Measurements from ENCODE around the gene PAM. TPM values are rescaled to one million over a fixed set of nuclear protein-coding genes. Genes with fewer than 3 reads are reported as not detected.

Gene PAM
- total and polyA plus RNA-seq, 2 of the 13 experiments (the other 11 are each of a cell fraction or from before 2014, with no cell fraction given) = 20.2 to 79.1 TPM

DNA sequence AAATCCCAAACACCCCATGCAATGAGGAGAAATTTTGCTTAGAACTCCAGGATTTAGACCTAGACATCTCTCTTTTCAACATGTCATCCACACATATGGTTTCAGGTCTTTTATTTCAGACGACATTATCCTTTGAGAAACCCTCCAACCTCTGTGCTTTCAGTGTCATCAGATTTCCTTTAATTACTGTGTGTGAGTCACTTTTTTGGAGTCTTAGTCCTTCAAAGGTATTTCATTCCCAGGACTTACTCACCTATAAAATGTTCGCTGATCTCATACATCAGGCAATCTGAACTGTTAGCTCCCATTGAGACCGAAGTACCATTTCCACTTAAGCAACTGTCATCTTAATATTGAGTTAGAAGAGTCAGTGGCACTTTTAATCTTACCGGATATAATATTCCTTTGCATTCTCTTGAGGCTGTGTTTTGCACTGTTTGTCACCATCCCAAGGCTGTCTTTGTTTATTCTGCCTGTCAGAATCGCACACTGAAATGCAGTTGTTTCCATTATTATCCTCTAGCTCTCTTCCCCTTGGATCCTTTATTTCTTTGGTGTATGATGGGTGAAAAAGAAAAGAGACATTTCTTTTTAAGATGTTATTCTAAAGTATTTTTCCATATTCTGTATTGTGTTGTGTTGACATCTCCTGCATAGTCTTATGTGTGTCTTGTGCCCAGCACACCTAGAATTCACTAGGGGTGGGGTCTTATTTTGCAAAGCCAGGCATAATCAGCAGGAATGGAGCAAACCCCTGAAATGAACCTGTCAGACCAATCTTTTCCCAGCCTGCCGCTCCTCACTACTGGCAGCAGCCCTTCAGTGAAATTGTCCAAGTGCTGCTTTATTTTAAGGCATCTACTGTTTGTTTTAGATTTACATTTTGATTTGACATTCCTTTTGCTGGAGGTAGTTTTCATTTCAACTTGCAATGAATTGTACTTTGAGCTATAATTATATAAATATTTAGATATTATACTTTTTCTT, 155.4 kb downstream of the PAM start:
- no peaks in the 10 kb centered on the region for H3K79me2 ChIP-seq (ENCODE audit: insufficient read depth, low read length)
- H3K4me3 ChIP-seq (replicated peaks in 1 of 3; ENCODE audit: insufficient read depth in 1 of 3, low read depth in 2 of 3, low read length in 3 of 3) = no peak overlapping the region
- H3K4me2 ChIP-seq (ENCODE audit: low read depth, low read length) = no peak overlapping the region
- no peaks in the 10 kb centered on the region for H3K4me1 ChIP-seq (ENCODE audit: insufficient read depth, low read length)
- ATAC-seq (no peak), FAIRE-seq (no peak), DNase-seq (ENCODE audit: low spot score) (no peak)
- H2AFZ ChIP-seq (ENCODE audit: low read length) = no peak overlapping the region
- intact Hi-C loops (cut with micrococcal nuclease; ENCODE audit: unreplicated experiment) (no loop called here), in situ Hi-C loops (cut with HindIII; ENCODE audit: extremely low pct_ligation_motif_present, low pct_unique_long_range_greater_than_20kb) (no loop called here)
- no peaks in the 10 kb centered on the region for H3K27me3 ChIP-seq (ENCODE audit: control insufficient read depth in 1 of 2, insufficient read depth in 2 of 2, low read length in 2 of 2)
- ChIA-PET CTCF (ENCODE audit: low intra/inter-chr PET ratio, low total read pairs) (no interaction called here), POLR2A (no interaction called here)
- BruUV-seq (replicated peaks) = no TSS peak
- H3K9me3 ChIP-seq (ENCODE audit: low read length) = no peaks in the 10 kb centered on the region
- H3K9ac ChIP-seq (ENCODE audit: insufficient read depth, low read depth, low read length) = no peak overlapping the region
- no peaks in the 10 kb centered on the region for H4K20me1 ChIP-seq (ENCODE audit: insufficient read depth, low read length)
- WGBS (ENCODE audit: low lambda C conversion rate) = 68% methylated on average over 6 of the region's 6 CpGs
- TF ChIP-seq KLF11 (CRISPR knock-in tag; IDR thresholded peaks at IDR 0.05) (no peak), NONO (IDR thresholded peaks at IDR 0.05) (no peak), NONO (CRISPR knock-in tag; conservative IDR thresholded peaks at IDR 0.05) (no peak), ZNF256 (CRISPR knock-in tag; conservative IDR thresholded peaks at IDR 0.05) (no peak), SP5 (CRISPR knock-in tag; IDR thresholded peaks at IDR 0.05; ENCODE audit: borderline replicate concordance, low read depth) (no peak), ZNF782 (CRISPR knock-in tag; IDR thresholded peaks at IDR 0.05; ENCODE audit: borderline replicate concordance) (no peak), SOX5 (CRISPR knock-in tag; IDR thresholded peaks at IDR 0.05; ENCODE audit: borderline replicate concordance) (no peak), SRSF4 (IDR thresholded peaks at IDR 0.05; ENCODE audit: low read depth, low read length, poor library complexity, severe bottlenecking) (no peak), EEA1 (CRISPR knock-in tag; IDR thresholded peaks at IDR 0.05; ENCODE audit: borderline replicate concordance) (no peak), PITX1 (CRISPR knock-in tag; IDR thresholded peaks at IDR 0.05) (no peak), ZNF343 (CRISPR knock-in tag; IDR thresholded peaks at IDR 0.05) (no peak), ZNF414 (CRISPR knock-in tag; IDR thresholded peaks at IDR 0.05) (no peak), ZNF180 (CRISPR knock-in tag; IDR thresholded peaks at IDR 0.05; ENCODE audit: borderline replicate concordance, low read depth) (no peak), HIVEP1 (CRISPR knock-in tag; IDR thresholded peaks at IDR 0.05) (no peak), USF2 (IDR thresholded peaks at IDR 0.05; ENCODE audit: low read depth, low read length) (no peak), USF2 (CRISPR knock-in tag; IDR thresholded peaks at IDR 0.05; ENCODE audit: borderline replicate concordance) (no peak)
- TF ChIP-seq, protein P1, sequence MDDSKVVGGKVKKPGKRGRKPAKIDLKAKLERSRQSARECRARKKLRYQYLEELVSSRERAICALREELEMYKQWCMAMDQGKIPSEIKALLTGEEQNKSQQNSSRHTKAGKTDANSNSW (CRISPR knock-in tag; IDR thresholded peaks at IDR 0.05; ENCODE audit: borderline replicate concordance) = no peak
- peaks cover 0 to 1% of the 10 kb centered on the region in 2 experiments; a peak in 1 of 5 replicates for H3K36me3 ChIP-seq (replicated peaks in 1 of 2; ENCODE audit: control insufficient read depth in 1 of 2, insufficient read depth in 2 of 2, low read length in 2 of 2)
- H3K27ac ChIP-seq (ENCODE audit: extremely low read length, insufficient read depth, low read length) = no peak overlapping the region
